ENCODE measurements around the gene MGRN1. TPM values are rescaled to one million over a fixed set of nuclear protein-coding genes. Genes with fewer than 3 reads are reported as not detected.

Gene MGRN1
- total RNA-seq, 3 donors from 2014 or later, result 26.7 to 28.5 (median 27.9) TPM

- Histone ChIP-seq H3K4me1 (peaks cover 4 to 8% of the 10 kb centered on the region in 2 donors), H3K36me3 (no peaks in the 10 kb centered on the region), H3K4me3 (no peak overlapping the region), H3K9me3 (no peaks in the 10 kb centered on the region), H3K27me3 (no peaks in the 10 kb centered on the region), H3K27ac (no peak overlapping the region)
- TF ChIP-seq CTCF (IDR thresholded peaks at IDR 0.05) (no peak), POLR2A (IDR thresholded peaks at IDR 0.05) (no peak), POLR2AphosphoS5 (IDR thresholded peaks at IDR 0.05) (no peak)
- DNase-seq (ENCODE audit: low spot score in 2 of 2), result no peak
- intact Hi-C loops (cut with DNase I; ENCODE audit: low total_unique reads), result no loop called here
Observed at GRCh38 chr16:4682084-4682591, 57.5 kb downstream of the MGRN1 start.

DNA sequence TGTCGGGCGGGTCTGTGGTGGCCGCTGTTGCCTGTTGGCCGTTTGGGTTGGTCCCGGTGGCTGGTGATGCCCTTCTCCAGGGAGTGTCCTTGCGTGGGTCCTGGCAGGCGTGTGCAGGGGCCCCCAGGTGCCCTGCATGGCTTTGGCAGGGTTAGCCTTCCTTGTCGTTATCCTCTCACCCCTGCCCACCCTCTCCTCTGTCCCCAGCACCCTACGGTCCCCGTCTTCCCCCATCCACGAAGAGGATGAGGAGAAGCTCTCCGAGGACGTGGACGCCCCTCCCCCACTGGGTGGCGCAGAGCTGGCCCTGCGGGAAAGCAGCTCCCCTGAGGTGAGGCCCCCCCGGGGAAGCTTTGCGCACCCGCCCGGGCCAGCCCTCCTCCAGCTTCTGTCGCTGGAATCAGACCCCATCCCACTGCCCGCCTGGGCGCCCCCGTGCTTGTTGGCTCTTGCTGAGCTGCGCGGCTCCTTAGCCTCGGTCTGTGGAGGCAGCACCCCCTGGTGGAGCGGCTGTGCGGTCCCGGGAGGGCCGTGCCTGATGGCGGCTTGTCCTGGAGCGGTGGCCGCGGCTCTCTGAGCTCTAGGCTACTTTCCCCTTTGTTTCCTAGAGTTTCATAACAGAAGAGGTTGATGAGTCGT lies 58.1 kb downstream of the MGRN1 start:
- H3K4me3 ChIP-seq, result no peak overlapping the region
- H3K27me3 ChIP-seq, result no peaks in the 10 kb centered on the region
- H3K4me1 ChIP-seq, result peaks cover 4 to 8% of the 10 kb centered on the region in 2 donors
- H3K27ac ChIP-seq, result peak overlapping the region in 1 of 2 donors; percentile 43
- no peak for TF ChIP-seq POLR2A (IDR thresholded peaks at IDR 0.05)
- no peak for TF ChIP-seq POLR2AphosphoS5 (IDR thresholded peaks at IDR 0.05)
- TF ChIP-seq CTCF (IDR thresholded peaks at IDR 0.05), result peak in 1 of 3 donors; percentile 21
- intact Hi-C loops (cut with DNase I; ENCODE audit: low total_unique reads), result no loop called here
- H3K36me3 ChIP-seq, result no peaks in the 10 kb centered on the region
- H3K9me3 ChIP-seq, result no peaks in the 10 kb centered on the region
- DNase-seq (ENCODE audit: low spot score in 2 of 2), result peak in 1 of 2 donors; percentile 63

GRCh38 chr16:4683255-4684057 lies 58.8 kb downstream of the MGRN1 start:
- Histone ChIP-seq H3K36me3 (no peaks in the 10 kb centered on the region), H3K4me3 (no peak overlapping the region), H3K27ac (no peak overlapping the region), H3K4me1 (peaks cover 4 to 8% of the 10 kb centered on the region in 2 donors), H3K9me3 (no peaks in the 10 kb centered on the region), H3K27me3 (no peaks in the 10 kb centered on the region)
- intact Hi-C loops (cut with DNase I; ENCODE audit: low total_unique reads), result no loop called here
- no peak for TF ChIP-seq CTCF (IDR thresholded peaks at IDR 0.05)
- no peak for TF ChIP-seq POLR2AphosphoS5 (IDR thresholded peaks at IDR 0.05)
- no peak for TF ChIP-seq POLR2A (IDR thresholded peaks at IDR 0.05)
- no peak for DNase-seq (ENCODE audit: low spot score in 2 of 2)

DNA sequence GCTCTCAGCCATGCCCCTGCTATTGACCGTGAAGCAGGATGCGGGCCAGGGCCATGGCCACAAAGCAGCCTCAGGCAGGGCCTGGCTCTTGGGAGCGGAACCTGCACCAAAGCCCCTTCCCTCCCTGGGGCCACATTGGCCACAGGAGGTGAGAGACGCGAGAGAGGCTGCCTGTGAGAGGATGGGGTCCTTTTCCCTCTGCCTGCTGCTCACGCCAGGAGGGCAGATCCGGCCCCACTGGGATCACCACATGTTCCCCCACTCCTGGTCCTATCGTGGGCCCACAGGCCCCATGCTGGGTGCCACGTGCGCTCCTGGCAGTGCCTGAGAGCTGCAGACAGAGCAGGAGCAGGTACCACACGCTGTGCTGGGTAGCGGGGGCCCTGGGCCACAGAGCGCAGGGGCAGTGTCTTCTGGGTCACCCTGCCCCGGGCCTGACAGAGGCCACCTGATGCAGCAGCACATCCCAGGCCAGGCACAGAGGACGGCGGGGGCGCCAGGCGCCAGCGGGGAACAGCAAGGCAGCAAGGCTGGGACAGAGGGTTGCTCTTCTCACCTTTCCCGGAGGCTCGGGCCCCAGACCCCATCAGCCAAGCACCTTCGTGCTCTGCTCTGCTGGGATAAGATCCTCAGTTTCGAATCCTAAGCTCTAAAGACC lies 59.6 kb downstream of the MGRN1 start:
- intact Hi-C loops (cut with DNase I; ENCODE audit: low total_unique reads), result no loop called here
- DNase-seq (ENCODE audit: low spot score in 2 of 2), result no peak
- H3K9me3 ChIP-seq, result no peaks in the 10 kb centered on the region
- no peaks in the 10 kb centered on the region for H3K36me3 ChIP-seq
- H3K27ac ChIP-seq, result no peak overlapping the region
- peaks cover 4 to 8% of the 10 kb centered on the region in 2 donors for H3K4me1 ChIP-seq
- no peaks in the 10 kb centered on the region for H3K27me3 ChIP-seq
- TF ChIP-seq CTCF (IDR thresholded peaks at IDR 0.05), result no peak
- TF ChIP-seq POLR2AphosphoS5 (IDR thresholded peaks at IDR 0.05), result no peak
- TF ChIP-seq POLR2A (IDR thresholded peaks at IDR 0.05), result no peak
- no peak overlapping the region for H3K4me3 ChIP-seq
